Activated CD4-positive, alpha-beta memory T cell treated with anti-CD3 and anti-CD28 coated beads for 36 hours (primary cell): ENCODE measurements around the gene SEC24C. TPM values are rescaled to one million over a fixed set of nuclear protein-coding genes. Genes with fewer than 3 reads are reported as not detected.

ENCODE experiments used
- CTCF ChIA-PET: fragments of 350-600 bp; sonication (Branson Sonifier 250); formaldehyde crosslinking; loops from one replicate; lab custom pipeline; 2021; ENCODE audit warnings: antibody characterized with exemption, inconsistent platforms; lab: Charles Lee
- POLR2A ChIA-PET: fragments of 350-600 bp; sonication (Branson Sonifier 250); formaldehyde crosslinking; loops from one replicate; lab custom pipeline; 2021; ENCODE audit warnings: antibody characterized with exemption; lab: Charles Lee
- DNase-seq: peaks from one replicate; pipeline ENCODE4 v3.0.0-alpha.2; 2020
- H3K27ac Mint-ChIP-seq: one replicate; pipeline ENCODE4 v1.8.0; 2021; ENCODE audit warnings: mixed read lengths
- H3K27me3 Mint-ChIP-seq: one replicate; pipeline ENCODE4 v1.8.0; 2021; ENCODE audit warnings: mixed read lengths
- H3K36me3 Mint-ChIP-seq: one replicate; pipeline ENCODE4 v1.8.0; 2021; ENCODE audit warnings: mixed read lengths
- H3K4me1 Mint-ChIP-seq: one replicate; pipeline ENCODE4 v1.8.0; 2021; ENCODE audit warnings: low read depth, mixed read lengths
- H3K4me3 Mint-ChIP-seq: one replicate; pipeline ENCODE4 v1.8.0; 2021; ENCODE audit warnings: mild to moderate bottlenecking, mixed read lengths
- H3K9me3 Mint-ChIP-seq: one replicate; pipeline ENCODE4 v1.8.0; 2021; ENCODE audit warnings: mixed read lengths
- intact Hi-C: fragments of 100-400 bp; cut with micrococcal nuclease; formaldehyde crosslinking; loops from one replicate; pipeline ENCODE4 v1.15.1; 2023
- total RNA-seq, 2 experiments: library from RNA; stranded (reverse); gene quantifications; one replicate each; pipeline ENCODE4 v1.2.3, GENCODE V29; 2021

SEC24C gene
- total RNA-seq, 2 experiments from 2014 or later: 88.3 to 90.7 TPM

DNA sequence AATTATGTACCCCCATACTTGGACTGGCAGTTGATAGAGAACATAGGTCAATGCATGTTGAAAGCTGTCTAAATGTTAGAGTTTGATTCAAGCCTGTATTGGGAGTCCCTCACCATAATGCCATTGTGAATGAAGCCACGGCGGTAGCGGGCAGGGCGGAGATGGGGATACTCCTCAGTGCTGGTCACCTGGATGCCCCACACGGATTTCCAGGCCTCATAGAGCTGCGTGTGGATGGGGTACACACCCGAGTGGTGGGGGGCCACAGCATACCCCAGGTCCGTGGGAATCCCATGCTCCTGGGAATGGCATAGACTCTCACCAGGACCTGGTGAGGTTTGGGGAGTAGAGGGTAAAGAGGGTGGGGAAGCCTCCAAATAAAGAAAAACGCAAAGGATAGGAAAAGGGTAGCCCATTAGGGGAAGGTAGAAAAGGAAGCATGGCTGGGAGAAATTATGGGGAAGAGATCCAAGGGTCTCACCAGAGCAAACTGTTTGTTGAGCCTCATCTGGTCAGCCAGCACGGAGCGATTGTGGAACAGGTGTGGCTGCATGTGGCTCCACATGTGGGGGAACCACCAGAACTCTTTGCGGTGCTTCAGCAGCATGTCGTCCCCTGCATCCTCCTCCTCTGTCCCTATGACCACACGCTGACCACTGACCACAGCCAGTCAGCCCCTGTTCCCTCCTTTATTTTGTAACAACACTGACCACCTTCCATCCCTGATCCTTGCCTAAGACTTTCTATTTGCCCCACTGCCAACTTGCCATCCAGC, 62.2 kb downstream of the SEC24C start:
- Mint-ChIP-seq H3K4me3 (no peak overlapping the region), H3K9me3 (no peaks in the 10 kb centered on the region), H3K4me1 (peaks cover 50% of the 10 kb centered on the region), H3K27me3 (no peaks in the 10 kb centered on the region), H3K36me3 (peaks cover 60% of the 10 kb centered on the region), H3K27ac (peak overlapping the region; percentile 58)
- CTCF ChIA-PET: interaction anchor here (1.0 to 1.4 kb wide), 2 partner anchors 9 to 38 kb away, joined by 3 to 4 read pairs; no protein-coding TSS in a partner anchor
- intact Hi-C loops: no loop called here
- POLR2A ChIA-PET: interaction anchor here (1.7 kb wide), 1 partner anchor 20 kb away, joined by 8 read pairs; the partner anchor contains the start of gene ZSWIM8
- DNase-seq: no peak

DNA sequence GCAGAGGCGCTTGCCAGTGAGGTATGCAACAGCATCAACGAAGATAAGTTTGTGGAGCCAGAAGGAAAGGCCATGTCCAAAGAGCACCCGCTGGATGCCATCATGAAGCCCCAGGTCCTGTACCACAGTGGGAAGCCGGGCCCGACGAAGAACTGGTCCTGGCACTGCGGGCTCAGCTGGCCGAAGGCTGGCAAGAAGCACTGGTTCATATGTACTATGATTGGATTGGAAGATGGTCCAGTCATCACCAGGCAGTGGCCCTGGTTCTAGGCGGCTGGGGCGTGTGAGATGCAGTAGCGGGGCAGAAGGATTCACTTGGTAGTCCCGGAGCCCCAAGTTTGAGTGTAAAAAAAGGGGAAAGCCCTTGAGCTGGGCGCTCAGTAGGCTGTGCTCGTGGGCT, 63.3 kb downstream of the SEC24C start:
- peak overlapping the region; percentile 58 for H3K27ac Mint-ChIP-seq

DNA sequence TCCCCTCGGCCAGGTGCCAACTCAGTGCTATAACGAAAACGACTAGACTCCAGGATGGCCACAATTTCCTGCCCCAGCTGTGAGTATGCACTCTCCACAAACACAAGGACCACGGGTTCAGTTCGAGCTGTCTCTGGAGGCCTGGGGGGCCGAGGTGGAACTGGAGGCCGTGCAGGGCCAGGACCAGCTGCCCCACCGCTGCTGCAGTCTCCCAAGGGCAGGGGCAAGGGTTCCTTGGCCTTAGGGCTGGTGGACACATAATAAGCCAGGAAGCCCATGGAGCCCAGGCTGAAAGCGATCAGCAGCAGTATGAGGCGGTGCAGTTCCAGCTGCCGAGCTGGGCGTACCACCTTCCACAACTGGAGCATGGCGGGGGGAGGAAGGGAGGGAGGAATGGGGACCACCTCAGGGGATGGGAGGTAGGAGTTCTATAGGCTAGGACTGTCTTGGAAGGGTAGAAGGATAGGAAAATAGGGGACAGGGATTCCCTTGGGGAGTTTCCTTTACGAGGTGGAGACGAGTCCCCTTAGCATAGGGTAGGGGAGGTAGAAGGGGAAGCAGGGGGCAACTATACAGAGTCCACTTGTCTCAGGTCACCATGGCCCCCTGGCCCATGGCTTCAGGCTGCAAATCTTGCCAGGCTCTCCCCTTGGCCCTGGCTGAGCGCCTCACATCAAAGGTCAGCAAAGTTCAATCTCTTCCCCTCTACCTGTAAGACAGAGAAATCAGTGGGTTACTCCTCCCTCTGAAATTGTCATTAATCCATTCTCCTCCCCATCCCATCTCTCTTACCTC, 64.0 kb downstream of the SEC24C start:
- no peak for DNase-seq
- POLR2A ChIA-PET: interaction anchor here (0.6 to 2.5 kb wide), 5 partner anchors 9 to 86 kb away, joined by 3 to 22 read pairs (median 5); partner anchors contain the start of gene ZSWIM8
- intact Hi-C loops: no loop called here
- H3K4me3 Mint-ChIP-seq: no peak overlapping the region
- peak overlapping the region; percentile 95 for H3K27ac Mint-ChIP-seq
- H3K27me3 Mint-ChIP-seq: no peaks in the 10 kb centered on the region
- H3K36me3 Mint-ChIP-seq: peaks cover 52% of the 10 kb centered on the region
- H3K9me3 Mint-ChIP-seq: no peaks in the 10 kb centered on the region
- CTCF ChIA-PET: interaction anchor here (0.8 to 1.3 kb wide), 7 partner anchors 22 to 133 kb away, joined by 3 to 4 read pairs (median 3); no protein-coding TSS in a partner anchor
- peaks cover 52% of the 10 kb centered on the region for H3K4me1 Mint-ChIP-seq

More for the DNA sequence above, 63.3 kb downstream of the SEC24C start:
- no peak for DNase-seq
- CTCF ChIA-PET: interaction anchor here (1.2 to 1.4 kb wide), 2 partner anchors 39 to 41 kb away, joined by 3 to 4 read pairs; no protein-coding TSS in a partner anchor
- Mint-ChIP-seq H3K9me3 (no peaks in the 10 kb centered on the region), H3K4me1 (peaks cover 50% of the 10 kb centered on the region), H3K4me3 (no peak overlapping the region), H3K36me3 (peaks cover 57% of the 10 kb centered on the region), H3K27me3 (no peaks in the 10 kb centered on the region)
- POLR2A ChIA-PET: interaction anchor here (1.7 kb wide), 1 partner anchor 21 kb away, joined by 8 read pairs; the partner anchor contains the start of gene ZSWIM8
- intact Hi-C loops: no loop called here

DNA sequence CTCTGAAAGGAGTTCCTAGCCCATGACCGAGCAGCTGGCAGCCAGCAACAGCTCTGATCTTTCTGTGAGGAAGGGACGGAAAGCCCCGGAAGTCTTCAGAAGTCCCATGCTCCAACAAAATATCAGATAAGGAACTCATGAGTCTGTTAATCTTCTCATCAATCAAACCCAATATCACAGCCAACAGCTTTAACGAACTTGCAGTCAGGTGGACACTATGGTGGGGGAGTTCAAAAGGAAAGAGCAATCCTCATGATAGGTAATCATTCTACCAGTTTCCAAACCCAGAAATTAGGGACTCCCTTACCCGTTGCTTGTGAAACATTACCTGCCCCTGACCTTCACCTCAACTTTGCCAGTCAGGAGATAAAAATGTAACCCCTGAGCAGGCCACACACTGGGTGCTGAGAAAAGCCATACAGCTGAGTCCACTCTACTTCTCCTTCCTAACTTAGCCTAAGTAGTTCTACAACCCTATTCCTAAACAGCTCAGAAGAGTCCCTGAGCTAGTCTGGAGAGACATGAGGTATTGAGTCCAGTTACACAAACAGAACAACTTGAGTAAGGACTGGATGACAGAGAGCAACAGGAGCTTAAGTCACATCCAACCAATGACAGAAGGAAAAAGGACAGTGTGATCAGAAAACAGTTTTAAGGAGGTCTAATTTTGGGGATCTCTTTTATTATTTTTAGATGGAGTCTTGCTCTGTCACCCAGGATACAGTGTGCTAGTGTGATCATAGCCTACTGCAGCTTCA, 65.1 kb downstream of the SEC24C start:
- intact Hi-C loops: no loop called here
- Mint-ChIP-seq H3K9me3 (no peaks in the 10 kb centered on the region), H3K4me3 (peak overlapping the region; percentile 85), H3K27ac (peak overlapping the region; percentile 95), H3K4me1 (peaks cover 44% of the 10 kb centered on the region), H3K27me3 (no peaks in the 10 kb centered on the region), H3K36me3 (peaks cover 44% of the 10 kb centered on the region)
- DNase-seq: no peak
- POLR2A ChIA-PET: interaction anchor here (0.5 to 2.5 kb wide), 12 partner anchors 8 to 149 kb away, joined by 3 to 22 read pairs (median 6); partner anchors contain the start of genes CHCHD1 and ZSWIM8
- CTCF ChIA-PET: interaction anchor here (0.6 to 1.6 kb wide), 11 partner anchors 23 to 1912 kb away, joined by 3 to 4 read pairs (median 3); no protein-coding TSS in a partner anchor

DNA sequence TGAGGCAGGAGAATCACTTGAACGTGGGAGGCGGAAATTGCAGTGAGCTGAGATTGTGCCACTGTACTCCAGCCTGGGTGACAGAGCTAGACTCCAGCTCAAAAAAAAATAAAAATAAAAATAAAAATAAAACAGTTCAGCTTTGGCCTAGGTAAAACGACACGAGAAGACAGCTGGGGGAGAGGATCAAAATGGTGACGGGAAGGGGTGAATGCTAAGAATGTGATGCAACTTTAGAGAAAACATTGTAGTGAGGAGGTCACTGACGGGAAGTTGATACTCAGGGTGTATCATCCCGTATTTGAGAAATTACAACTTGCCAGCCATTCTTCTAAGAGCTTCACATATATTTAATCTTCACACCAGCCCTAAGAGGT, 66.2 kb downstream of the SEC24C start:
- Mint-ChIP-seq H3K4me1 (peaks cover 44% of the 10 kb centered on the region), H3K27ac (peak overlapping the region; percentile 95), H3K27me3 (no peaks in the 10 kb centered on the region), H3K36me3 (peaks cover 45% of the 10 kb centered on the region), H3K9me3 (no peaks in the 10 kb centered on the region), H3K4me3 (peak overlapping the region; percentile 85)
- intact Hi-C loops: loop anchor here (1.0 to 5.0 kb wide), 3 partner anchors 25 to 187 kb away; partner anchors contain the start of genes CAMK2G, VCL and ZSWIM8
- peak; percentile 16 for DNase-seq
- ChIA-PET POLR2A (interaction anchor here (0.6 to 2.5 kb wide), 14 partner anchors 9 to 570 kb away, joined by 3 to 22 read pairs (median 8); partner anchors contain the start of genes CHCHD1, SEC24C and ZSWIM8), CTCF (interaction anchor here (0.9 to 1.6 kb wide), 5 partner anchors 24 to 130 kb away, joined by 3 to 12 read pairs (median 4); no protein-coding TSS in a partner anchor)

DNA sequence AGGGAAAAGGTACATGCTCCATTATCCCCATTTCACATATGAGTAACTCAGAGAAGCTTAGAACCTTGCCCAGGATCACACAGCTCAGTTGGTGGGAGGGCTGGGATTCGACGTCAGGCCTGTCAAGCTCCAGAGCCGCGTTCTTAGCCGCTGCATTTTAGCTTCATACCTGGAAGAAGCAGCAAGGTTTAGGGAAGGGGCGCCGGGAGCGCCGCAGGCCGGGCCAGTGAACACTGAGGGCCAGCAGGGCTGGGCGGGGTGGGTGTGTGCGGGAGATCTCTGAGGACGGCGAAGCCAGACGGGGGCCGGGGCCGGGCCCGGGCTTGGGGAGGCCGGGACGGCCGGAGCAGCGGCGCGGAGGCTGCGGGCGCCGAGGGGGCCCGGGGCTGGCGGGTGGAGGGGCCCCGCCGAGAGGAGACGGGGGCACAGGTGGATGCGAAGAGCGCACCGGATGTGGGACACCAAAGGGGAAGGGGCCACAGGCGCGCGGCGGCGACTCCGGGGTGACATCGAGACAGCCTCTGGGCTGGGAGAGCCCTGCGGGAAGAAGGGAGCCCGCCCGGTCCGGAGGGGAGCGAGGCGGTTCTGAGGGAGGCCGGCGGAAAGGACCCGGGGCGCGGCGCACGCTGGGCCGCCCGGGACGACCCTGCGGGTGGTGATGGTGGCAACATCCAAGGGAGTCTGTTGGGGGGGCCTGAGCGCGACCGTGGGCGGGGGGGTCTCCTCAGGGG, 66.7 kb downstream of the SEC24C start:
- peak overlapping the region; percentile 85 for H3K4me3 Mint-ChIP-seq
- intact Hi-C loops: loop anchor here (1.0 to 5.0 kb wide), 4 partner anchors 26 to 186 kb away; partner anchors contain the start of genes CAMK2G, VCL and ZSWIM8
- H3K9me3 Mint-ChIP-seq: no peaks in the 10 kb centered on the region
- ChIA-PET POLR2A (interaction anchor here (0.6 to 2.5 kb wide), 13 partner anchors 9 to 570 kb away, joined by 3 to 22 read pairs (median 8); partner anchors contain the start of genes CHCHD1, SEC24C and ZSWIM8), CTCF (interaction anchor here (0.6 to 1.6 kb wide), 6 partner anchors 25 to 130 kb away, joined by 3 to 12 read pairs (median 4); no protein-coding TSS in a partner anchor)
- peaks cover 41% of the 10 kb centered on the region for H3K4me1 Mint-ChIP-seq
- peak; percentile 68 for DNase-seq
- no peaks in the 10 kb centered on the region for H3K27me3 Mint-ChIP-seq
- H3K36me3 Mint-ChIP-seq: peaks cover 40% of the 10 kb centered on the region
- peak overlapping the region; percentile 95 for H3K27ac Mint-ChIP-seq

DNA sequence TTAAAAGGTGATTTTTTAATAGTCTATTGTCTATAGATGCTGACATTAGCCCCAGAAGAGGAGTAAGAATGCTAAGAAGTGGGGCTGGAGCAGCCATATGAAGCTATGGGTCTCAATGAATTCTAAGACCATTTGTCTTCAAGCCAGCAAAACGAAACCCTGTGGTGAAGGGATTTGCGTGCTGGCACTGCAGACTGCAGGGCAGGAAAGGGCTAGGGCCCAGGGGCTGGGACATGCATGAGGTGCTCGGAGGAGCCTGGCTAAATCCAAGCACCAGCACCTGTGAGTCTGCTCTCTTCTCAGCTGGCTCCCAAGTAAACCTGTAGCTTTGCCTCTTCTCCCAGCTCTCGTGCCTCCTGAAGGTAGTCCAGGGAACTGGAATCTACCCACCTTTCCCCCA, 68.5 kb downstream of the SEC24C start:
- ChIA-PET POLR2A (no interaction called here), CTCF (interaction anchor here (1.3 kb wide), 1 partner anchor 67 kb away, joined by 6 read pairs; no protein-coding TSS in a partner anchor)
- intact Hi-C loops: loop anchor here (5.0 kb wide), 1 partner anchor 185 kb away; the partner anchor contains the start of gene VCL
- Mint-ChIP-seq H3K4me3 (no peak overlapping the region), H3K4me1 (peaks cover 26% of the 10 kb centered on the region), H3K27ac (peak overlapping the region; percentile 51), H3K9me3 (no peaks in the 10 kb centered on the region), H3K36me3 (peaks cover 31% of the 10 kb centered on the region), H3K27me3 (no peaks in the 10 kb centered on the region)
- DNase-seq: no peak

DNA sequence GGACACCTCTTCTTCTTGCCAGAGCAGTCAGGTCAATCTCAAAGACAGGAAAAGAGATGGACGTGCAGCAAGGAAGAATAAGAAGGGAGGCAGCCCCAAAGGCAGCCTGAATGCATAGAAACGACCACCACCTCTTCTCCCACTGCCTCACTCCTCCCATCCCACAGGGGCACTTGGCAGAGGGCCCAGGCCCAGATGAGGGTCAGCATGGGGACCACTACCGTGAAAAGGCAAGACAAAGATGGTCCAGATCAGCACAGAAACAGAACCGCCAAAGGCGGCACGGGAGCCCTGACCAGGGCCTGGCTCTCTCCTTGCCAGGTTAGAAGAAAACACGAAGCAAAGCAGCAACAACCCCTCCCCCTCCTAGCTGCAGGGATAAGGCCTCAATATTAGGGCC, 69.2 kb downstream of the SEC24C start:
- Mint-ChIP-seq H3K4me1 (peaks cover 21% of the 10 kb centered on the region), H3K4me3 (no peak overlapping the region), H3K27ac (no peak overlapping the region), H3K27me3 (no peaks in the 10 kb centered on the region), H3K9me3 (no peaks in the 10 kb centered on the region), H3K36me3 (peaks cover 26% of the 10 kb centered on the region)
- intact Hi-C loops: loop anchor here (5.0 kb wide), 1 partner anchor 184 kb away; the partner anchor contains the start of gene VCL
- POLR2A ChIA-PET: no interaction called here
- no peak for DNase-seq
- CTCF ChIA-PET: interaction anchor here (4.8 kb wide), 1 partner anchor 65 kb away, joined by 22 read pairs; no protein-coding TSS in a partner anchor

DNA sequence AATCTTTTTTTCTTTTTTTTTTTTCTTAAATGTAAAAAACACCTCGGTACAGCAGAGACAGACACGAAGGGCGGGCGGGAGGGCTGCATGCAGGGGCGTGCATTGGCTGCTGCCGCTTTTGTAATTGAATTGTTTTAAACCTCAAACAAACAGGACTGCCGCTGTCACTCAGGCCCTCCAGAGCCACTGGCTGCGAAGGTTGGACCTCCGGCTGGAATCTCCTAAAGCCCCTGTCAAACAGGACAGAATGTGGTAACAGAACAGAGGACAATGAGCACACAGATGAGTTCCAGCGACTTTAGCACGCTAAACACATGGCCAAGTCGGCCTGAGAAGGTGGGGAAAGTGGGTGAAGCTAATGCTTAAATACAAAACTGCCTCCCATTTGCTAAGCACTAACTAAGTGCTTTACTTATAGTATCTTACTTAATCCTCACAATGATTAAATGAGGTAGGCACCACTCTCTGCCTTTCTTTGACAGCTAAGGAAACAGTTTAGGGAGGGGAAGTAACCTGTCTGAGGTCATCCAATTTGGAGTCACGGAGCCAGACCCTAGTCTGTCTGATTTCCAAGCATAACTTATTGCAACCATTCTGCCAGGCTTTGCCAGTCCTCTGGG, 70.2 kb downstream of the SEC24C start:
- H3K36me3 Mint-ChIP-seq: peaks cover 17% of the 10 kb centered on the region
- H3K27ac Mint-ChIP-seq: no peak overlapping the region
- intact Hi-C loops: loop anchor here (5.0 kb wide), 1 partner anchor 183 kb away; the partner anchor contains the start of gene VCL

More for the DNA sequence above, 70.2 kb downstream of the SEC24C start:
- no peaks in the 10 kb centered on the region for H3K27me3 Mint-ChIP-seq
- H3K9me3 Mint-ChIP-seq: no peaks in the 10 kb centered on the region
- H3K4me3 Mint-ChIP-seq: no peak overlapping the region
- CTCF ChIA-PET: interaction anchor here (1.5 to 4.8 kb wide), 2 partner anchors 45 to 64 kb away, joined by 3 to 22 read pairs; no protein-coding TSS in a partner anchor
- POLR2A ChIA-PET: no interaction called here
- H3K4me1 Mint-ChIP-seq: peaks cover 11% of the 10 kb centered on the region
- DNase-seq: no peak
